BLaER1 treated with 17β-estradiol and CSF1 and Interleukin-3, amounts not matched to agents 10 nM and 100 nM (cell line): ENCODE data around the gene RBFOX2.

Source experiments
- H3K27ac ChIP-seq, 11 experiments: shearing (Covaris generic); formaldehyde crosslinking; 2 replicates each; pipeline ENCODE4 v1.8.1; 2022
- H3K27me3 ChIP-seq, 11 experiments: shearing (Covaris generic); formaldehyde crosslinking; 2 replicates each; pipeline ENCODE4 v1.8.1; 2022
- H3K36me3 ChIP-seq, 11 experiments: shearing (Covaris generic); formaldehyde crosslinking; 2 replicates each; pipeline ENCODE4 v1.8.1; 2022
- H3K4me1 ChIP-seq, 10 experiments: shearing (Covaris generic); formaldehyde crosslinking; 2 replicates each; pipeline ENCODE4 v1.8.1; 2022
- H3K4me2 ChIP-seq, 11 experiments: shearing (Covaris generic); formaldehyde crosslinking; 2 replicates each; pipeline ENCODE4 v1.8.1; 2022
- H3K4me3 ChIP-seq, 10 experiments: shearing (Covaris generic); formaldehyde crosslinking; 2 replicates each; pipeline ENCODE4 v1.8.1; 2022
- H3K9ac ChIP-seq, 11 experiments: shearing (Covaris generic); formaldehyde crosslinking; 2 replicates each; pipeline ENCODE4 v1.8.1; 2022
- H3K9me3 ChIP-seq, 11 experiments: shearing (Covaris generic); formaldehyde crosslinking; replicated peaks in 1 of 11; 2 replicates each; pipeline ENCODE4 v1.8.1; 2022
- H4K20me1 ChIP-seq, 11 experiments: shearing (Covaris generic); formaldehyde crosslinking; 2 replicates each; pipeline ENCODE4 v1.8.1; 2022
- Cebpa-rat ChIP-seq, 11 experiments: shearing (Covaris generic); IDR thresholded peaks; 2 replicates each; pipeline ENCODE4 v1.8.1; 2022

The RBFOX2 gene

GRCh38 chr22:35838855-35839576 is 189.6 kb downstream of the RBFOX2 start:
- Histone ChIP-seq H3K9ac (no peak overlapping the region), H3K4me3 (no peak overlapping the region), H3K27ac (no peak overlapping the region), H3K9me3 (no peaks in the 10 kb centered on the region), H3K36me3 (no peaks in the 10 kb centered on the region), H3K4me2 (0 out of 22 replicates have a peak overlapping the region, but pooled peaks of 1 of the 11 experiments have one; percentile 36), H4K20me1 (no peaks in the 10 kb centered on the region), H3K27me3 (no peaks in the 10 kb centered on the region), H3K4me1 (peaks cover 0 to 12% (median 9%) of the 10 kb centered on the region in 10 experiments; a peak in 12 of 20 replicates)
- TF ChIP-seq Cebpa-rat (IDR thresholded peaks at IDR 0.05) = no peak

- H3K4me2 ChIP-seq = no peak overlapping the region
- no peaks in the 10 kb centered on the region for H4K20me1 ChIP-seq
These were observed 191.4 kb downstream of the RBFOX2 start for GRCh38 chr22:35837101-35837727.

GRCh38 chr22:35835998-35836691 is 192.5 kb downstream of the RBFOX2 start:
- no peak overlapping the region for H3K9ac ChIP-seq
- no peaks in the 10 kb centered on the region for H3K27me3 ChIP-seq
- no peaks in the 10 kb centered on the region for H4K20me1 ChIP-seq
- peaks cover 0 to 12% (median 10%) of the 10 kb centered on the region in 10 experiments; a peak in 12 of 20 replicates for H3K4me1 ChIP-seq
- no peaks in the 10 kb centered on the region for H3K9me3 ChIP-seq
- no peak for TF ChIP-seq Cebpa-rat (IDR thresholded peaks at IDR 0.05)
- no peak overlapping the region for H3K4me3 ChIP-seq
- no peak overlapping the region for H3K27ac ChIP-seq
- no peak overlapping the region for H3K4me2 ChIP-seq
- H3K36me3 ChIP-seq = no peaks in the 10 kb centered on the region

More at GRCh38 chr22:35837101-35837727, 191.4 kb downstream of the RBFOX2 start:
- Histone ChIP-seq H3K27ac (no peak overlapping the region), H3K36me3 (no peaks in the 10 kb centered on the region), H3K4me3 (no peak overlapping the region), H3K4me1 (peaks cover 0 to 12% (median 10%) of the 10 kb centered on the region in 10 experiments; a peak in 12 of 20 replicates), H3K27me3 (no peaks in the 10 kb centered on the region), H3K9me3 (no peaks in the 10 kb centered on the region), H3K9ac (no peak overlapping the region)
- no peak for TF ChIP-seq Cebpa-rat (IDR thresholded peaks at IDR 0.05)

- Histone ChIP-seq H3K36me3 (no peaks in the 10 kb centered on the region), H3K4me1 (peaks cover 0 to 11% (median 8%) of the 10 kb centered on the region in 10 experiments; a peak in 12 of 20 replicates), H3K4me2 (no peak overlapping the region), H3K4me3 (no peak overlapping the region), H3K9me3 (no peaks in the 10 kb centered on the region), H3K27ac (no peak overlapping the region), H3K9ac (no peak overlapping the region), H3K27me3 (no peaks in the 10 kb centered on the region), H4K20me1 (no peaks in the 10 kb centered on the region)
- no peak for TF ChIP-seq Cebpa-rat (IDR thresholded peaks at IDR 0.05)
These were observed 193.2 kb downstream of the RBFOX2 start for GRCh38 chr22:35835267-35835997.

- 0 out of 20 replicates have a peak, but pooled peaks cover 0 to 4% (median 0%) of the 10 kb centered on the region in 10 experiments for H3K4me1 ChIP-seq
- no peak overlapping the region for H3K4me3 ChIP-seq
- H4K20me1 ChIP-seq = no peaks in the 10 kb centered on the region
- H3K27ac ChIP-seq = no peak overlapping the region
- H3K36me3 ChIP-seq = no peaks in the 10 kb centered on the region
- H3K9ac ChIP-seq = no peak overlapping the region
- H3K4me2 ChIP-seq = no peak overlapping the region
- no peak for TF ChIP-seq Cebpa-rat (IDR thresholded peaks at IDR 0.05)
- no peaks in the 10 kb centered on the region for H3K9me3 ChIP-seq
- H3K27me3 ChIP-seq = no peaks in the 10 kb centered on the region
These were observed 194.6 kb downstream of the RBFOX2 start for GRCh38 chr22:35834061-35834460.

- TF ChIP-seq Cebpa-rat (IDR thresholded peaks at IDR 0.05) = no peak
- no peaks in the 10 kb centered on the region for H4K20me1 ChIP-seq
These were observed 198.3 kb downstream of the RBFOX2 start for GRCh38 chr22:35830305-35830704.

GRCh38 chr22:35824256-35824655 is 204.4 kb downstream of the RBFOX2 start:
- no peaks in the 10 kb centered on the region for H3K27me3 ChIP-seq

More at GRCh38 chr22:35830305-35830704, 198.3 kb downstream of the RBFOX2 start:
- Histone ChIP-seq H3K4me3 (no peak overlapping the region), H3K27me3 (no peaks in the 10 kb centered on the region), H3K4me2 (no peak overlapping the region), H3K9ac (no peak overlapping the region), H3K27ac (no peak overlapping the region), H3K9me3 (no peaks in the 10 kb centered on the region), H3K4me1 (0 out of 20 replicates have a peak, but pooled peaks cover 0 to 4% (median 0%) of the 10 kb centered on the region in 10 experiments), H3K36me3 (no peaks in the 10 kb centered on the region)

GRCh38 chr22:35821654-35822053 is 207.0 kb downstream of the RBFOX2 start:
- no peak for TF ChIP-seq Cebpa-rat (IDR thresholded peaks at IDR 0.05)
- H3K27ac ChIP-seq = no peak overlapping the region
- no peak overlapping the region for H3K4me2 ChIP-seq

More at GRCh38 chr22:35824256-35824655, 204.4 kb downstream of the RBFOX2 start:
- Histone ChIP-seq H3K4me3 (no peak overlapping the region), H3K4me2 (no peak overlapping the region), H3K9me3 (no peaks in the 10 kb centered on the region), H3K9ac (no peak overlapping the region), H3K4me1 (no peaks in the 10 kb centered on the region), H3K27ac (no peak overlapping the region), H4K20me1 (no peaks in the 10 kb centered on the region), H3K36me3 (no peaks in the 10 kb centered on the region)
- TF ChIP-seq Cebpa-rat (IDR thresholded peaks at IDR 0.05) = no peak

GRCh38 chr22:35819421-35819820 is 209.2 kb downstream of the RBFOX2 start:
- Histone ChIP-seq H3K36me3 (no peaks in the 10 kb centered on the region), H3K27ac (no peak overlapping the region), H3K4me1 (no peaks in the 10 kb centered on the region), H3K9me3 (no peaks in the 10 kb centered on the region), H3K4me2 (no peak overlapping the region), H3K9ac (no peak overlapping the region), H4K20me1 (no peaks in the 10 kb centered on the region), H3K27me3 (no peaks in the 10 kb centered on the region), H3K4me3 (no peak overlapping the region)
- TF ChIP-seq Cebpa-rat (IDR thresholded peaks at IDR 0.05) = no peak

More at GRCh38 chr22:35821654-35822053, 207.0 kb downstream of the RBFOX2 start:
- Histone ChIP-seq H3K4me3 (no peak overlapping the region), H3K9me3 (no peaks in the 10 kb centered on the region), H3K27me3 (no peaks in the 10 kb centered on the region), H4K20me1 (no peaks in the 10 kb centered on the region), H3K36me3 (no peaks in the 10 kb centered on the region), H3K9ac (no peak overlapping the region), H3K4me1 (no peaks in the 10 kb centered on the region)
